SW 1271 (cell line): ENCODE measurements around the gene ZNF543.
"Not testable (repeated sequence)": the region's sequence is repeated elsewhere in the genome, so short reads cannot be mapped to it uniquely, and the experiment has no call there.

Source experiments
- DNase-seq, 2 experiments: peaks; one replicate each; lab custom pipeline; 2025; lab: John Stamatoyannopoulos, UW

The ZNF543 gene

DNA sequence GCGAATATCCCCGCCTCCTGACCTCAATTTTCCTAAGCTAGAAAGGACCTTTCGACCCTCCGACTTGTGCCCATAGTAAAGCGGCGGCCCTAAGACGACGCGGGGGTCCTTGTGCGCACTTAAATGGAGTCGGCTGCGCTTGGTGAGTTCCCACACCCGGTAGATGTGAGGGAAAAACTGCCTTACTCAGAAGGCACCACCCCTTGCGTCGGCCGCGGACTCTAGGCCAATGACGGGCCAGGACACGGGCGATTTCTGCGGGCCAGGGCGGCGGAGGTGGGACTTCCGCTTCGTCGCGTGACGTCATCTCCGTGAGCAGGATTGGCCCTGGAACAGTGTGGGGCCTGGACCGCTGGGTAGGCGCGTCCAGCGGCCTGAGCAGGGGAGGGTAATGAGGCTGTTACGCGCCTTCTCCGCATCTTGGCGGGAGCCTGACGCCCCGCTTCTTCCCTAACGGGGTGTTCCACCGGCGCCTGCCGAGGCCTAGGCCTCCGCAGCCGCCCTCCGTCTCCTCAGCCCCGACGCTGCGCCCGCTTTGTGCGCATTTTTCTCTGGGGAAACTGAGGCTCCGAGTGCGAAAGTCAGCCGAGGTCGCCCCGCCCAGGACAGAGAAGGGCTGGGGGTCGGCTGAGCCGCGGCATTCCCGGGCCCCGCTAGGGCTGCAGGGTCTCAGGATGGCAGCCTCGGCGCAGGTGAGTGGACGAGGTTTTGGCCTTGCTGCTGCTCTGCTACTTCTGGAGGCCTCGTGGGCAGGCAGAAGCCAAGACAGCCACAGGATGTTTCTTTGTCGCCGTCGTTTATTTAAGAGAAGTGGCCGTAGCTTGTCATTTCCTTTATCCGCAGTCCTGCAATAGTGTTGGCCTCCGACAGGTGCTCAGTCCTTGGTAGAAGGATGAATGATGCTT, at the start of gene ZNF543:
ZNF543 (plus strand) TSS at position 293 of the 905 bp plus-strand sequence; CDS start at position 675, 382 bp downstream.
- peak; percentile 87 for DNase-seq

DNA sequence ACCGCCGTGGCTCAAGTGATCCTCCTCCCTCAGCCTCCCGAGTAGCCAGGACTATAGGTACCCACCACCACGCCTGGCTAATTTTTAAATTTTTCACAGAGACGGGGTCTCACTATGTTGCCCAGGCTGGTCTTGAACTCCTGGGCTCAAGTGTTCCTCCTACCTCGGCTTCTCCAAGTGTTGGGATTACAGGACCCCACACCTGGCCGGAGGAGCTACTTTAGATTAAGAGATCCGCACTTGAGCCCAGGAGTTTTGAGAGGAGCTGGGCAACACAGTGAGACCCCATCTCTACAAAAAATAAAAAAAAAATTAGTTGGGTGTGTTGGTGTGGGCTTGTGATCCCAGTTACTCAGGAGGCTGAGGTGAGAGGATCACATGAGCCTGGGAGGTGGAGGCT, 49.0 kb upstream of the ZNF543 start:
- no peak for DNase-seq

DNA sequence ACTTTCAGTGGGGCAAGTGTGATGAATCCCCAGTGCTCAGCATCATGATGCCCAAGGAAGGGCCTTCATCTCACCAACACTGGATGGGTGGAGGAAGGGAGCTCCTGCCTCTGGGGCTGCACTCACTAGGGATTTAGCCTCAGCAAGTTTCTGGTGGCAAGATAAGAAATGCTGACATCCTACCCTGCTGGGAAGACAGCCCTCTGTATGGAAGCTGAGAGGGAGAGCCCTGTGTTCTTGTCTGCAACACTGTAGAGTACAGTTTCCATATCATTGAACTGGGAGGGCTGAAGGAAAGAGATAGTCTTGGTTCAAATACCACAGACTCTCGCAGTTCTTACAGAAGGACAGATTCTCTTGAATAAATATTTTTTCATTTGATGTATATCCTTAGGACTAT, 47.3 kb upstream of the ZNF543 start:
- no peak for DNase-seq

DNA sequence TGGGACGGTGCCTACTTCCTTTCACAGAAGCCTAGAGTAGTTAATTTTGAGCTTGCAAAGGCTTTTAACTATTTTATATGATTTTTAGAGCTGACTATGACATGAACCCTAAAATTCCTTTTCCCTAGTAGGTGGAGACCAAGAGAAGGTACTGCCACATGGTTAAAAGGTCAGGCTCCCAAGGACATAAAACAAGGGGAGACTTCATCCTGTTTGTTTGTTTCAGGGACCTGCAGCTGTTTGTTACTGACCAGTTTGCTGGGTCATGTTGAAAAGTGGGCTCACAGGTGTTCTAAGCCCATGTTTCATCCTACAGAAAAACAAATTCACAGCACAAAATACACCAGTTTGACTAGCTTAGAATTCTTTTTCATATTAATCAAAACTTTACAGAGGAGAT, 43.8 kb upstream of the ZNF543 start:
- no peak for DNase-seq

DNA sequence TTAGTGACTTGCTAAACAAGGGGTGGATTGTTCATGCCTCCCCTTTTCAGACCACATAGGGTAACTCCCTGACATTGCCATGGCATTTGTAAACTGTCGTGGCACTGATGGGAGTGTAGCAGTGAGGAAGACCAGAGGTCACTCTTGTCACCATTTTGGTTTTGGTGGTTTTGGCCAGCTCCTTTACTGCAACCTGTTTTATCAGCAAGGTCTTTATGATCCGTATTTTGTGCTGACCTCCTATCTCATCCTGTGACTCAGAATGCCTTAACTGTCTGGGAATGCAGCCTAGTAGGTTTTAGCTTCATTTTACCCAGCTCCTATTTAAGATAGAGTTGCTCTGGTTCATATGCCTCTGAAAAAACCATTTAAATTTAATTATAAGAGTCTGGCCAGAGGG, 41.8 kb upstream of the ZNF543 start:
- DNase-seq = not testable (repeated sequence)

DNA sequence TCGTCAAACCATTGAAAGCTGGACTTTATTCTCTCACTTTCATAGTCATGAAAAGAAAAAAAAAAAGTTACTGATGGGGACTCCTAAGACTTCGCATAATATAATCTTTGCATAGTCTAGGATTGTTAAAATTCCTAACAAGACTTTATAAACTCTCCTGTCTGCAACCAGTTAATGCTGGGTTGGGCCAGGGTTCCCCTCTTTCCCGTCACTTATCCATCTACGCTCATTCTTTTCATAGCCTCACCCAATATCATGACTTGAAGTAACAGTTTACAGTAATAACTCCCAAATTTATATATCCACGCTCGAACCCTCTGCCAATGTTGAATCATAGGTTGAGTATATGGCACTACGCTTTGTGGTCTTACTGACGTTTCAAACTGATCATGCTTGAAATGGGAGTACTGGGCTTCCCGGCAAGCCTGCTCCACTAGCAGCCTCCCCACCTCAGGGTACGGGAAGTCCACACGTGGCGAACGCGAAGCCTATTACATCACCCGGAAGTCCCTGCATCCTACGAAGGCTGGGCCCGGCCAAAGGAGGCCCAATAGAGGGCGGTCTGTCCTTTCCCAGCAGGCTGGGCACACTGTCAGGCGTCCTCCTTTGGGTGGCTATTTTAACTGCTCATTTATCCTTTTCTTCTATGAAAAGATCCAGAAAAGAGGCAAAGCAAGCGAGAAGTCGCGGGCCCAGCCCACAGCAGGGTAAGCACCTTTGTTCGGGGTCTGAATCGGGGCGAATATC, 40.7 kb upstream of the ZNF543 start:
- DNase-seq = peak; percentile 77 to 85

DNA sequence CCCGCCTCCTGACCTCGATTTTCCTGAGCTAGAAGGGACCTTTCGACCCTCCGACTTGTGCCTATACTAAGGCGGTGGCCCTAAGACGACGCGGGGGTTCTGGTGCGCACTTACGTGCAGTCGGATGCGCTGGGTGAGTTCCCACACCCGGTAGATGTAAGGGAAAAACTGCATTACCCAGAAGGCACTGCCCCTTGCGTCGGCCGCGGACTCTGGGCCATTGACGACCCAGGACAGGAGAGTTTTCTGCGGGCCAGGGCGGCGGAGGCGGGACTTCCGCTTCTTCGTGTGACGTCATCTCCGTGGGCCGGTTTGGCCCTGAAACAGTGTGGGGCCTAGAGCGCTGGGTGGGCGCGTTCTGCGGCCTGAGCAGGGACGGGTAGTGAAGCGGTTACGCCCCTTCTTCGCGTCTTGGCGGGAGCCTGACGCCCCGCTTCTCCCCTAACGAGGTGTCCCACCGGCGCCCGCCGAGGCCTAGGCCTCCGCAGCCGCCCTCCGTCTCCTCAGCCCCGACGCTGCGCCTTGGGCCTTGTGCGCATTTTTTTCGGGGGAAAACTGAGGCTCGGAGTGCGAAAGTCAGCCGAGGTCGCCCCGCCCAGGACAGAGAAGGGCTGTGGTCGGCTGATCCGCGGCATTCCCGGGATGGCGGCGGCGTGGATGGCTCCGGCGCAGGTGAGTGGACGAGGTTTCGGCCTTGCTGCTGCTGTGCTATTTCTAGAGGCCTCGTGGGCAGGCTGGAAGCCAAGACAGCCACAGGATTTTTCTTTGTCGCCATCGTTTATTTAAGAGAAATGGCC, 39.9 kb upstream of the ZNF543 start, which contains the start of gene ZNF460:
ZNF460 (plus strand) TSS at position 321 of the 797 bp plus-strand sequence; CDS start at position 643, 322 bp downstream.
- peak; percentile 82 to 93 for DNase-seq

DNA sequence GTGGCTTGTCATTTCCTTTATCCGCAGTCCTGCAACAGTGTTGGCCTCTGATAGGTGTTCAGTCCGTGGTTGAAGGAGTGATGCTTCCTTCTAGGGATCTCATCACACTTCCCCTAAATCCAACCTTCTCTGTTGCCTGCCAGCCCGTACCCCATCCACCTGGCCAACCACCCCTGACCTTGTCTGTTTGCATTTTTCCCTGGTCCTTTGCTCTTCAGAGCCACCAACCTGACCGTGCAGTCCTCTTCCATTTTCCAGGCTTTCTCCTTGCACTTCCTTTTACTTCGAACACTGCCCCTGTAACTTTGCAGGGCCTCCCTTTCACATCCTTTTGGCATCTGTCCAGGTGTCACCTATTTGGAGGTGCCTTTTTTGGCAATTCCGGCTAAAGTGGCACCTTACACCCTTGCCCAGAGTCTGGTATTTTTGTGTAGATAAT, 39.3 kb upstream of the ZNF543 start:
- peak in 1 of 2 experiments; percentile 18 for DNase-seq

DNA sequence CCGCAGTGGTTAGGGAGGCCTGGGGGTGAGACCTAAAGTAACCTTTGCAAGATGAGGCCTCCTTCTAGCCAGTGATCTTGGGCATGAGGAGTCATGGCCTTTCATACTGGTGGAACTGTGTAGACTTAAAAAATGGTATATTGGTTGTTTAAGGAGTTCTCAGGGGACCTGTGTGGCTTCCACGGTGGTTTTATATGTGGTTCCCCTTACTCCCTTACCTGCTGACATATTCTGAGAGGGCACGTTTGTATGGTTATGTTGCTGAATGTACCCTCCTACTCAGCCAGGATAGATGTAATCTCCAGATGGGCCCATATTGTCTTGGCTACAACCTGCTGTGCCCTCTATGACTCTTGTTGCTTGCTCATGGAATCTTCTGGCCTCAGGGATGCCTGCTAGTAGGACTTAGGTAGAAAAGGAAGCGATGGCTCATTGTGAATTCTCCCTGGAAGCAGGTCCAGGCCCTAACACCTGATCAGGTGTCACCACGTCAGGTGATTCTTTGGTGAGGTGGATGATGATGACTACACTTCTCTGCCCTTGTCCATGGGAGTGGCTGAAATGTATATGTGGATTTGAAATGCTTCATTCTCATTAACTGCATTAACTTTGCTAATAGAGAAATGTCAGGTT, 38.1 kb upstream of the ZNF543 start:
- DNase-seq = no peak

DNA sequence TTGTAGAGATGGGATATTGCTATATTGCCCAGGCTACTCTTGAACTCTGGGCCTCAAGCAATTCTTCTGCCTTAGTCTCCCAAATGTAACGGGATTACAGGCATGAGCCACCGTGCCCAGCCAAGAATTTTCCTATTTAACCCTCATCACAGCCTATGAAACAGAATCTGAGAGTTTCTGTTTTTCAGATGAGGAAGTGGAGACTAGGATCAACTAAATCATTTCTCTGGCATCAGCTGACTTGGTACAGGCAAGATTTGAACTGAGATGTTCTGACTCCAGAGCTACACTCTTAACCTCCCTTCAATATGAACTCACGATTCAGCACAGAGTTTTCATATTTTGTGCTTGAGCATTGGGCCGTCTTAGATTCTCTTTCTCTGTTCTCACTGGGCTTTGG, 31.9 kb upstream of the ZNF543 start:
- no peak for DNase-seq

DNA sequence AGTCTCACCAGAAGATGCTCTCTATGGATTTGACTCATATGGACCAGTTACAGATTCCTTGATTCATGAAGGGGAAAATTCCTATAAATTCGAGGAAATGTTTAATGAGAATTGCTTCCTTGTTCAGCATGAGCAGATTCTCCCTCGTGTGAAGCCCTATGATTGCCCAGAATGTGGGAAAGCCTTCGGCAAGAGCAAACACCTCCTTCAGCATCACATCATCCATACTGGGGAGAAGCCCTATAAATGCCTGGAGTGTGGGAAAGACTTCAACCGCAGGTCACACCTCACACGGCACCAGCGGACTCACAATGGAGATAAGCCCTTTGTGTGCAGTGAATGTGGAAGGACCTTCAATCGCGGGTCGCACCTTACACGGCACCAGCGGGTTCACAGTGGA, 29.3 kb upstream of the ZNF543 start:
- DNase-seq = no peak

DNA sequence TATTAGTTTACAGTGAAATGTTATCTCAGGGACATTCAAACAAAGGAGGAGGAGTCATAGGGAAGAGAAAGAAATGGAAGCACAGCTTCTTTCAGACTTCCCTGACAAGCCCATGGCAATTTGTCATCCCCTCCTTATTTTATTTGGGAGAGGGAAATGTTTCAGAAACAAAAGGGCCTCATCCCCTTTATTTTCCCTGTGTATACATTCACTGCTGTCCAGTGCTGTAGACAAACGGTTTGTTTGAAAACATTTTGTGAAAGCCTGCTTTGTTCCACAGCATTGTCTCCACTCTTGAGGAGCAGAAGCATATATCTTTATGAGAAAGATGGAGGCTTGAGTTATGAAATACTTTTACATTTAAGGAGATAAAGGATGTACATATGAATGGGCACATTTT, 27.7 kb upstream of the ZNF543 start:
- no peak for DNase-seq

DNA sequence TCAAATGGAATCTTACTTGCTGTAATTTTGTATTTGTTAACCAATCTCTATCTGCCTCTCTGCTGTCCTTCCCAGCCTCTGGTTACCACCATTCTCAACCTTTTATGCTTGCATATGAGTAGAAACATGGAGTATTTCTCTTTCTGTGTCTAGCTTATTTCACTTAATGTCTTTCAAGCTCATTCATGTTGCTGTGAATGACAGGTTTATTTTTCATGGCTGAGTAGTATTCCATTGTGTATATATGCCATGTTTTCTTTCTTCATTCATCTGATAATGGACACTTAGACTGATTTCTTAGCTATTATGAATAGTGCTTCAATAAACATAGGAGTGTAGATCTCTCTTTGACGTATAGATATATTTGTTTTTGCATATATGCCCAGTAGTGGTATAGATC, 26.6 kb upstream of the ZNF543 start:
- DNase-seq = no peak

DNA sequence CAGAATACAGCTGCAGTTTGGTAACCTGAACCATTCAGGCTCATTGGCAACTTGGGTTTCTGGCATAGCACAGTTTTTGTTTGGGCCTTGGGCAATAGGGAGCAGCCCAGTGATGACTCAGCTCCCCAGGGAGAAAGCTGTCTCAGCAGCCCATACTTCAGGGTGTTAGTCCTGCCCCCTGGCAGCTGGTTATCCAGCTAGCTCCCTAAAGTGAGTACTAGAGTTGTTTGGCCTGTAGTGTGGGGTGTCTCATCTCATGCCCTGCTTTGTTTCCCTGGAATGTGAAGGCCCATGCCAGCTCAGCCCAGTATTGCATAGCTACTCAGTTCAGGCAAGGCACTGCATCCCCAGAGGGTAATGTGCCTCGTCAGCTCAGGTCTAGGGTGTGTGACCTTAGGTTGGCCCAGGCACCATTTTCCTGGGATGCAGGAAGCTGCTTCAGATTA, 18.2 kb upstream of the ZNF543 start:
- peak in 1 of 2 experiments; percentile 22 for DNase-seq

DNA sequence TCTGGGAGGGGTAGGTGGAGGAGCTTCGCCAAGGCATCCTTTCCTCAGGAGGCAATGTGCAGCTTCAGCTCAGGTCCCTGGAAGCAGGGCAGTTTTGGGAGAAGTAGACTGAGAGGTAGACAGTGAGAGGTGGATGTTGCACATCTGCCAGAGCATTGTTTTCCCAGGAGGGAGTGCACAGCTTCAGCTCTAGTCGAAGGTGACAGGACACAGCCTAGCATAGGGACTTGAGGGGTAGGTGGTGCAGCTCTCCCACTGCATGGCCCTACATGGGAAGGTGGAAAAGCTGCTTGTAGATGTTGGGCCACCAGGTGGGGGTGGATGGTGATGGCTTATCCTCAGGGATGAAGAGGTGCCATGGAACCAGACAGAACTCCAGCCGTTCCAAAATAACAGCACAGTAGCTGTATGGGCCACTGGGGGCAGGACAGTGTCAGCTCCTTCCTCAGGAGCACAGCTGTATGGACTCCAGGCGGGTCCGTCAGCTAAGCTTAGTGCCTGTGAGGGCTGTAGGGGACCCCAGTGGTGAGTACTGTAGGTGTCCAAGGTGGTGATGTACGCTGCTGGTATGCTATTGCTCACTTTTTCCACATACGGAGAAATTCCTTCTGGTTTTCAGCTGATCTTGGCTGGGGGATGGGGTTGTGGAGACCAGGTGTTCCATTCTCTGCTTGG, 17.4 kb upstream of the ZNF543 start:
- no peak for DNase-seq

DNA sequence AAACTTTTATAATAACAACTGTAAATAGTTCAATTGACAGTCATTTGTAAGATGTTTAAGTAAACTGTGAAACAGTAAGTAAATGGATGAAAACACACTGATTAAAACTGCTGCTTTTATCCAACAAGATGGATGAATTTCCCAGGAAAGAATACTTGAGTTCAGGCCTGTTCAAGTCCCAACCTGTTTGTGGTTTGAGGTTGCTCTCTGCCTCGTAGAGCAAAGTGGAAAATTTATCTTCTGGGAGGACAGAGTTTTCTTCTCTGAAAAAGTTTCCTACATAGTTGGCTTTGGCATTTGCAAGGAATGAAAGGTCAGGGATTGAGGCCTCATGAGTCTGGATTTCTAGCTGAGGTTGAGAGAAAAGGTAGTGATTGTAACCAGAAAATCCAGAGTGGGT, 15.2 kb upstream of the ZNF543 start:
- no peak for DNase-seq

DNA sequence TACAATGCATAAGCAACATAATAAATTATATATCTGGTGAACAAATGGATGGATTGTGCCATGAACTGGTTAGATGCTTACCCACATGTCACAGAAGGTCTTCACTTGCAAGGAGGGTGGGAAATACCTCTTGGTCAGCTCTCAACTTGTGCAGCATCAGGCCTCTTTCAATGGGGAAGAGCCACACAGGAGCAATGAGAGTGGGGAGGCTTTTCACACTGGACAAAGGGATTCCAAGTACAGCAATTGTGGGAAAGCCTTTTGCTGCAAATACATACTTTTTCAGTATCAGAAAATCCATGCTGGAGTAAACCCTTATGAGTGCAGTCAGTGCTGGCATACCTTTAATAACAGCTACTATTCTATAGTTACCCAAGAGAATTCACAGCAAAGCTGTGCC, 11.8 kb upstream of the ZNF543 start:
- no peak for DNase-seq

DNA sequence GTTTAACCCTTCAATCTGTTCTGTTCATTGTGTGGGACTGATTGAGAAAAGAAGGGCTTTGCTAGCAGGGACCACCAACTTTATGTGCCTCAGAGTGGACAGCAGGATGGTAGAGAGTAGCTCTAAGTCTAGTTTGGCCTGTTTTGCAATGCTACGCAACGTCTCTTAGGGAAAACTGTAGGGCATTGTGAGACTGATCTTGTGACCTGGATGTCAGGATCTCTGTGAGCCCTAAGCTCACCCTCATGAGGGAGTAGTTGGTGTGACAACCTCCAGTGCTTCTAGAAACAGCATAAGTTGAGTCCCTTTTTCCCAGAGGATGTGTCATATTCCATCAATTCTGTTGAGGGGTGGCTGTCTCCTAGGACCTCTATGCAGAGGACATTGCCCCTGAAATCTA, 9.5 kb upstream of the ZNF543 start:
- DNase-seq = no peak

DNA sequence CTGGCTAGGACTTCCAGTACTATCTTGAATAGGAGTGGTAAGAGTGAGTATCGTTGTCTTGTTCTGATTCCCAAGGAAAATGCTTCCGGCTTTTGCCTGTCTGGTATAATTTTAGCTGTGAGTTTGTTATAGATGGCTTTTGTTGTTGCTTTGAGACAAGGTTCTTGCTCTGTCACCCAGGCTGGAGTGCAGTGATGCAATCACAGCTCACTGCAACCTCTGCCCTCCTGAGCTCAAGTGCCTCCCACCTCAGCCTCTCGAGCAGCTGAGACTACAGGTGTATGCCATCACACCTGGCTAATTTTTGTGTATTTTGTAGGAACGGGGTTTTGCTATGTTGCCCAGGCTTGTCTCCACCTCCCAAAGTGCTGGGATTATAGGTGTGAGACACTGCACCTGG, 6.1 kb upstream of the ZNF543 start:
- DNase-seq = no peak

DNA sequence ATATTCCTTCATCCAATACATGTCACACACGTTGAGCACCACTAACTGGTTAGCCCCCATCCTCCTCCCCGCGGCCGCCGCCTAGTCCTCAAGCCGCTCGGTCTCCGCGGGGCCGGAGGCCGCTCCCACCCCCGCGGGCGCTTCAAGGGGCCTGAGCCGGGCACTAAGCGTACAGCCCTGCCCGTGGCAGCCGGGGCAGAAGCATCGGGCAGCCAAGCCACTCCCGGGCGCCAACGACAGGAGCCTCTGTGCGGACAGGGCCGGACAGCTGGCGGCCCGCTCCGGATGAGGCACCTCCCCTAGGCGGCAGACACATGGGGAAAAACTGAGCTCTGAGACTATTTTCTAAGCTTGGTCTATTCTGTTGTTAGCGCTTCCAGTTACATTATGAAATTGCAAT, 2.8 kb upstream of the ZNF543 start:
- DNase-seq = no peak

DNA sequence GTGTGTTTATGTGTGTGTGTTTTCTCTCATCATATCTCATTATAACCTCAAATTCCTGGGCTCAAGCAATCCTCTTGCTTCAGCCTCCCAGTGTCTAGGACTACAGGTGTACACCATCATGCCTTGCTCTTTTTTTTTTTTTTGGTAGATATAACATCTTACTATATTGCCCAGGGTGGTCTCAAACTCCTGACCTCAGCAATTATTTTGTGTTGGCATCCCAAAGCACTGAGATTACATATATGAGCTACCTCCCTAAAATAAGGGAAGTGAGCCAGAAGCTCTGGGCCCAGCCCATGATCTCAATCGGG, 448 bp upstream of the ZNF543 start:
- DNase-seq = no peak
